NCI-H774 (cell line): ENCODE data around the gene LARP6.

Experiments
- DNase-seq: peaks from one replicate; lab custom pipeline; 2025; lab: John Stamatoyannopoulos, UW

Gene LARP6

GRCh38 chr15:70794596-70795310 lies 59.2 kb downstream of the LARP6 start:
- no peak for DNase-seq

DNA sequence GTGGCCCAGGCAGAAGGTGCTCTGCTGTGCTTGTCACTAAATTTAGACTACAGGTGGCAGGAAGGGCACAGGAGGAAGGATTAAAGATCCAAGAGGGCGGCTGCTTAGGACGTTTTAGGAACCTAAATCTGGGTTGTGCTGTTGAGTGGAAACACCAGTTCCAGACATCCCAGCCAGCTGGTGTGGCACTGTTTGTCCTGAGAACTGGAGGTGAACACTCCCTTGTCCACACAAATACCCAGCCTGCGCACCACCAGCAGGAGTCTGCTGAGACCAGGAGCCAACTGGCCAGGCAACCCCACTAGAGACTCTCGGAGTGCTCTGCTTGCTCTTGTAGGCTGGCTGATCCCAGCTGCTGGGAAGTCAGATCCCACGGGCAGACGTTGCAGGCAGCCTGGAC lies 60.3 kb downstream of the LARP6 start:
- no peak for DNase-seq

GRCh38 chr15:70792171-70792573 lies 61.8 kb downstream of the LARP6 start:
- DNase-seq, result no peak

GRCh38 chr15:70791259-70791658 lies 62.7 kb downstream of the LARP6 start:
- no peak for DNase-seq

- DNase-seq, result no peak
Measured at GRCh38 chr15:70789213-70789612, 64.7 kb downstream of the LARP6 start.

- DNase-seq, result no peak
Measured at GRCh38 chr15:70788114-70789049, 65.6 kb downstream of the LARP6 start.

DNA sequence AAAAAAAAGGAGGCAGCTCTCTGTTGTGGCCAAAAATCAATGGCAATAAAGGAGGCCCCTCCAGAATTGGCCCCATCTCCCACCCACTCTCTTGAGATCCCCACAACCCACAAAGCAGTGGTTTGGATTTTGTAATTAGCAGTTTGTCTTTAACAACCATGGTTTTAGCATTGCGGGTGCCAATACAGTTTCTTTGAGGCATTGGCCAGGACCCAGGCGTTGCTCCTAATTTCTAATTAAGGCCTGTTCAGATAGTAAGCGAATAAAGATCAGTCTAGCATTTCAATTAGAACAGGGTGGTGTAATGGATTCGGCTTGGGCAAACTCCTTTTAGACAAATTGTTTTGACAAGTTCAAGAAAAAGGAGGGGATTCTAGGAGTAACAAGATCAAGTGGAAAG lies 67.0 kb downstream of the LARP6 start:
- DNase-seq, result no peak

DNA sequence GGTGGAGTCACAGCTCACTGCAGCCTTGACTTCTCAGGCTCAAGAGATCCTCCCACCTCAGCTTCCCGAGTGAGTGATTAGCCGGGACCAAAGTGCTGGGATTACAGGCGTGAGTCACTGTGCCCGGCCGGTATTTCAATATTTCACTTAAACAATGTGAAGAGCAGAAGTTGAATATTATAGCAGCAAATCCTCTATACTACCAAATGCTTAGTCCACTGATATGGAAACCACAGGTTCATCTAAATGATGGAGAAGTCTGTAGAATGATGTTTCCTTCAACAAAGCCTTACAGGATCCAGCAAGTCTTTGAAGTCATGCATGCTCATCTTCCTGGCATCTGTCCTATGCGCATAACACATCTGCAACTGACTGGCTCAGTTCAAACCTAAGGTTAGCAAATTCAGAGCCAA lies 70.3 kb downstream of the LARP6 start:
- no peak for DNase-seq

DNA sequence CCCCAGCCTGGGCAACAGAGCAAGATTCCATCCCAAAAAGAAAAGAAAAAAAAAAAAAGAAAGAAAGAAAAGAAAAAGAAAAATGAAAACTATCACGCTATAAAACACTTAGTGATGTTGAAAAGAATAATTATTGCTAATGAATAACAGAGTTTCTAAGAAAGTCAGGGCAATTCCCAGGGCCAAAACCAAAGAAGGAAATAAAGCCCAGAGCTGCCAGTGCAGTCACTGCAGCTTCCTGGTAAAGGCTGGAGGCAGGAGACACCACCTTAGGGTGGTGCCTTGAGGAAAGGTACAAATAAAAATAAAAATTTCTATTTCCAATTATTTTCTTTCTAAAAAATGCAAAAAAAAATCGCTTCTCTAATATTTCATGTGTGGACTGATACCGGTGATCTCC lies 70.9 kb downstream of the LARP6 start:
- no peak for DNase-seq

DNA sequence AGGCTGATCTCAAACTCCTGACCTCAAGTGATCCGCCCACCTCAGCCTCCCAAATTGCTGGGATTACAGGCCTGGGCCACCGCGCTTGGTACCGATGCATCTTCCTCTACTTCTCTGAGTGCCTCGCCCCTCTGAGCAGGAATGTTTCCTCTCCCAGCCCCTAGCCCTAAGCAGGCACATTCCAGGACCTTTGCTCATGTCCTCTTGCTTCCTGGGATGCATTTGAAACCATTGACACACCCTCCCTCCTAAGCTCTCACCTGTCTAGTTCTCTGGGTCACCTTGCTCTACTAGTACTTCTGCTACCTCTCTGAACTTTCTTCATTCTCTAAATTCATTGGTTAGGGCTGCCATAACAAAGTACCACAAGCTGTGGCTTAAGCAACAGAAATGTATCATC lies 72.7 kb downstream of the LARP6 start:
- no peak for DNase-seq
